NCI-H2196 (cell line): ENCODE measurements around the gene LRIG3.

Source experiments
- DNase-seq: peaks from one replicate; lab custom pipeline; 2025; ENCODE audit not compliant: unreplicated experiment; lab: John Stamatoyannopoulos, UW

Gene LRIG3

DNA sequence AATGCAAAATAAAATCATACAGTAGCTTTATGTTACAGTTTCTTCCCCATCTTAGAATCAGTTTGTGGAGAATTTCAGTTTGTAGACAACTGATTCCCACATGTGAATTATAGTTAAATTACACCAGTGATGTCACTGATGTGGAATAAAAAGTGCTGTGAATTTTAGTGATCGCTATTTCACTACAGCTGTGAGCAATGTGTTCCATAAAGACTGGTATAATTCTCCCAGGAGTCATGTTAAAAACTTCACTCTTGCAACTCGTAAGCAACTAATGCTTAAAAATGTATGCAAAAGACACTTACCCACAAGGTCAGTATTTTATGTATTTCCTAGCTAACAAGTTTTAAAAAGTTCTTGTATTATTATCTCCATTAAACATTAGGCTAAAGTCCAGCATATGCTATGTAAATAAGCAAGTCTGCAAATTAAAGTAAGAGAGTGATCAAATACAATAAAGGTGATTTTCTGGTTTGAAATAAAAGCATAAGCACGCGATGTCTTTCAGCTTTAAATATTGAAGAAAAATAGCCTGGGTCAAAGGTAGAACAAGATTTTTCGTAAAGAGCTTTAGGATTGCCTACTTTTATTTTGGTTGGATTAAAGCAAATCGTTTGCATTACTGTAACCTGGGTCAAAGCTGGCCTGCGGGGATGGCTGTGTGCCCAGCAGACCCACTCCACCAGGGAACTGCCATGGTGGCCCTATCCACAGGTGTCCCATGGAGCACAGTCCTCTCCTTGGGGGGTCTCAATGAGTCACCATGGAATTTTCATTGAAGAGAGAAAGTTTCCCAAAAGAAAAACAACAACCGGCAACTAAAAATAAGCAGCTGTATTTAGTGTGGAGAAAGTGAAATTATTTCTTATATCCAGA lies 12.7 kb upstream of the LRIG3 start:
- no peak for DNase-seq

GRCh38 chr12:58931518-58931917 lies 11.2 kb upstream of the LRIG3 start:
- DNase-seq, result no peak

- DNase-seq, result no peak
Measured at GRCh38 chr12:58930770-58931324, 10.5 kb upstream of the LRIG3 start.

GRCh38 chr12:58927120-58927519 lies 6.8 kb upstream of the LRIG3 start:
- no peak for DNase-seq

GRCh38 chr12:58926586-58926985 lies 6.3 kb upstream of the LRIG3 start:
- DNase-seq, result no peak

GRCh38 chr12:58925751-58926150 lies 5.4 kb upstream of the LRIG3 start:
- DNase-seq, result no peak

DNA sequence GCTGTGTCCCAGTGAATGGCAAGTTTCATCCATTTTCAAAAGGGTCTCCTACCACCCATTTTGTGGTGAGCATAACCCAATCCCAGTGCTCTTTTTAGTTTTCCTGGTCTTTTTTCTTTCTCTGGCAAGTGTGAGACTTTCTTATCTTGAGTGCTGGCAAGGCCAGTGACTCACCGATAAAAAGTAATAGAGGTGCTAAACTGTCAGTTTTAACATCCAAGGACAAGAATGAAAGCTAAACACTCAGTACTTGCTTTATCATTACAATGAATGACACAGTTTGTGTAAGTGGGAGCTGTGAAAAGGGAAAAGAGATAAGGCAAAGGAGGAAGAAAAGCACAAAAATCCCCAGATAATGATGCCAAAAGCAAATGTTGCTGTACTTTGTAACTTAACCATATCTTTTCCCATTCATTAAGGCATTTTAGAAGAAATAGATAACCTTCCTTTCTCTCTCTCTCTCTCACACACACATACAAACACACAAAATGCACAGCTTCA lies 4.9 kb upstream of the LRIG3 start:
- peak; percentile 23 for DNase-seq

DNA sequence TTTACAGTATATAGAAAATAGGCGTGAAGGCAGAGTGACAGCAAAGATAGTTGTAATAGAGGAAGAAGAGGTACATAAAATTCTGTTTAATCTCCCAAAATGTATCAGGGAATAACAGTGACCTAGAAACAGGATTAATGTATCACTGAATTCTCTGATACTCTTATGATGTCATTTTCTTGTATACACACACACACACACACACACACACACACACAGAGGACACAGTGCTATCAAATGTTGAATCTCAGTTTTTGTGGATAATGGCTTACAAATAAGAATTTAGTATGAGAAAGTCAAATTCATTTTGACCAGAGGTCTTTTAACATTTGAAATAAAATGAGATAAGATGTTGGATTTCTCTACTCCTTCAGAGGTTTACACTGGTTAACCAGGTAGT lies 4.3 kb upstream of the LRIG3 start:
- no peak for DNase-seq

DNA sequence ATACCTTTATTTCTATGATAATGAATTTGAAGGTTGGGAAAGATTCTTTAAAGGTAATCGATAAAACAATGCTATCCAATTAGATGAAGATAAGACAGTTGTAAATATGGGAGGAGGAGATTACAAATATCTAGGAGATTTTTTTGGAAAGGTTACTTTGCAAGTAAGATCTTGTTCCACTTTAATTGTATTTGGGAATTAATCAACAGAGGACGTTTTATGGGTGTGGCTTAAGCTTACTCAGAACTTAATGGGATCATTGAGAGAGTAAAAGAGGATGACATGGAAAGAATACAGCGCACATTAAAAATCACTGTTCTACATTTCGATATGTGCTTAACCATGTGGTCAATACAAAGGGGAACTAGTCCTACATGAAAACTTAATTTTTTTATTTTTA lies 3.5 kb upstream of the LRIG3 start:
- DNase-seq, result no peak

DNA sequence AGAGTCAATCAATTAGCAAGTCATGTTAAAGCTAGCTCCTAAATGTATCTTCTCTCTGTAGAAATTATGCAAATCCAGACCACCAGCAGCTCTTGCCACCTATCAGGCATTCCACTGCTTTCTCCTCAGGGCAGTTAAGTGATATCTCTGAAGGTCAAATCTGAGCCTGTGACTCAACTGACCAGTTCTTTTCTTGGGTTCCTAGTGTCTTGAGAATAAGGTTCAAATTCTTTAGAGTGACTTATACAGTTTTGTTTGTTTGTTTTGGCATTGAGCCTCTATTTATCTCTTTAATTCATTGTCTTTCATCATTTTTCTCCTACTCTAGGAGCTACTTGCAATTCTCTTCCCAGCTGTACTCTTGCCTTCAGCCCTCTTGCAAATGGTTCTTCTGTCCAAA lies 2.5 kb upstream of the LRIG3 start:
- no peak for DNase-seq

DNA sequence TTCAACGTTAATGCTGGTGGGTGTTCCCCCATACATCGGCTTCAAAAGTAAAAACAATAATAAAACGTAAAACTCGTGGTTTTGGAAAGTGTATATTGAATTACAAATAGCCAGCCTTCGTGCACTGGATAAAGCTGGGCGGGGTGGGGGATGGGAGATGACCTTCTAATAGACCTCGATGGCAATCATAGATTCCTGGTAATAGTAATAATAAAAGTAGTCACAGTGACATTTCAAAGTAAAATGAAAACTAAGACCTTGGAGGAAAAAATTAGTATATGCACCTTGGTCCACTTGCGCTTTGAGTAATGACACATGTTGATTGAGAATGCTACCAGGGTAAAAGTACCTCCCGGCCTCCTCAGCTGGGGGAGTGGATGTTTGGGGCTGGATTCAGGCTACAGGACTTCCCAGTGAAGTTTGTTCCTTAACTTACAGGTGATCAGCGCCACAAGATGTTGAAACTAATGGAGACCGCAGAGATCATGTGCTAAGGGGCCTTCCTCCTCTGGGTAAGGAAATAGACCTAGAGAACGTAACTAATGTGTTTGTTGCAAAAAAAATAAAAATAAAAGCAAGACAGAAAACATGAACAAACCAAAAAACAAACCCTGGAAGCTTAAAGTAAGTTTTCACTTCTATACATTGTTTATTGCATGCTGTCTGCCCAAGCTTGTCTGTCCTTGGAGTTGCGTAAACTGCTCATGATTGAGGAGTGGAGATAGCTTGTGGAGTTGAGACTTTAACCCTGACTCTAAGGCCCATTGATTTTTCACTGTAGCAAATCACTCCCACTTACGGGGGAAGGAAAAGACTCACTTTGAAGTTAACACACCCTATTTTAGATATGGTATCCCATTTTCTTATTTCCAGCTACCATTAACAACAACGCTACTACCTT lies 907 bp upstream of the LRIG3 start:
- no peak for DNase-seq

- peak; percentile 37 for DNase-seq
Measured at GRCh38 chr12:58919231-58920101, 838 bp downstream of the LRIG3 start.

GRCh38 chr12:58918469-58918844 lies 1.8 kb downstream of the LRIG3 start:
- DNase-seq, result no peak

DNA sequence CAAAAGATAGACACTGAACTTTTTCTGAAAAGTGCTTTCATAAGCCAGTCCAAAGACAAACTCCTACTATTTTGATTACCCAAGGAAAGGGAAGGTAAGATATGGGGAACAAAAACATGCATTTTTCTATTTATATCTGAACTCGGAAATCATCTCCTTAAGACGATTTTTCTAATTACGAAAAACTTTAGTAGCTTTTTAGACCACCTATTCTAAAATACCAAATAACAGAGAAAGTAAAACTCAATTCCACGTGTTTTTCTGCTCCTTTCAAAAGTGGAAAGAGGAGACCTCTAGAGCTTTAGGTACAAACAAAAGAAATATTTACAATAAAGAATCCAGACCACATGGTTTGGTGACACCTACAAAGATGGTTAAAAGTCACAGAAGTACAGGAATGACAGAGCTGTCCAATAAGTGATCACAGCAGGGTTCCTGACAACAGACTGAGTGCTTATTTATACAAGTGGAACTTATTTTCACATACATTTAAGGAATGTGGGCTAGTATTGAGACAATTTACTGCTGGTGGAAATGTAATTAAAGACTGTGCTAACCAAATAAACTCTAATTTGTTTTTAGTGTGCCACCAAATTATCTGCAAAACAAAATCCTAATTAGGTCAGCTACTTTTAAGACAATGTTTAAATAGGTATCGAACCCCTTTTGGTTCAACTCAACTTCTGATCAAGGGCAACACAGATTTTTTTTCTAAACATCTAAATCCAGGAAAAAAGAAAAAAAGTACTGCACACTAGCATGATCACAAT lies 2.4 kb downstream of the LRIG3 start:
- no peak for DNase-seq

DNA sequence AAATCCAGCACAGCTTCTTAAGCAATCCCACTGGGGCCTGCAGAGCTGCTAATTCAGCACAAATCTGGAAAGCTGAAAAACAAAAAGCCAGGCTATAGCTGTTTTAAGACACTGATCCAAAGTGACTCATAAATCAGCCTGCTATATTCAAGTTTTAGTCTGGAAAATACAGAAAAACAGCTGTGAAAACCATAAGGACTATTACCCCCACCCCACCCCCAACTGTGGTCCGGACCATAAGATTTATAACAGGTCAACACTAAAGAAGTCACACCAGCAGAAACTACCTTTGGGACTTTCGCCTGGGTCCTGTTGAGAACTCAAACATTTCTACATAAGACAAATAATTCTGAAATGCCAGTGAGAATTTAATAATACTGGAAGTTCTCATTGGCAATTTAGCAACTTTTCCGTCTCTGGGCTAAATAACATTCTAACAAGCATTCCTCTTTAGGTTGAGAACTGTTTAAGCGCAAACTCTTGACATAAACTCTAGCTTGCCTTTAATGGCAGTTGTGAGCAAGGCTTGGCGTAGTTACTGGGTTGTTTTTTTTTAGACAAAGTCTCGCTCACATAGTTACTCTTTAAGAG lies 3.3 kb downstream of the LRIG3 start:
- no peak for DNase-seq

DNA sequence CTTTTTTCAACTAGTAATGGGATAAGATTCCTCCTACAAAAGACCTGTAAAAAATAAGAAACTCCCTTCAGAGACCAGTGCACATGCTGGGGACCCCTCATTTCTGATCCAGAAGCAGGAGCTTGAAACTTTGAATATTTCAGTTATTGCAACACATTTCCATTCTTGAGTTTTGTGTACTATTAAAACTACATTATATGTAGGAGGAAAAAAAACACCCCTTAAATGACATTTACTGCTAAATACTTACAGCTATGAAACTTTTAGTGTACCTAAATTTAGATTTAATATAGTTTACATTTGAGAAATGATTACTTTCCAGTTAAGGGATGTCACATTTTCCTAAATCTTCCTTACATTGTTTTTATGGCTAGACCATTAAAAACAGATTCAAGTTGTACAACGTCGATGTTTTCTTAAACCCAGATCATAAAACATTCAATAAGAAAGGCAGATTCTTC lies 4.1 kb downstream of the LRIG3 start:
- no peak for DNase-seq

GRCh38 chr12:58915634-58916033 lies 4.7 kb downstream of the LRIG3 start:
- DNase-seq, result no peak

GRCh38 chr12:58915037-58915436 lies 5.3 kb downstream of the LRIG3 start:
- no peak for DNase-seq

GRCh38 chr12:58914457-58914856 lies 5.8 kb downstream of the LRIG3 start:
- DNase-seq, result peak; percentile 43
